Measurements from ENCODE around the gene PRKD2.

PRKD2 gene

GRCh38 chr19:46744005-46744691, 27.2 kb upstream of the PRKD2 start:
- H3K4me3 ChIP-seq (ENCODE audit: low read depth, low read length), result no peak overlapping the region
- H3K27me3 ChIP-seq (replicated peaks), result no peaks in the 10 kb centered on the region
- no peak for TF ChIP-seq CTCF (IDR thresholded peaks at IDR 0.05; ENCODE audit: low read depth, low read length, missing control alignments)
- H3K36me3 ChIP-seq (replicated peaks), result peaks cover 13% of the 10 kb centered on the region
- DNase-seq, result no peak
- in situ Hi-C loops (cut with HindIII; ENCODE audit: low pct_ligation_motif_present, low sequenced_read_pairs), result no loop called here
- no peak overlapping the region for H3K27ac ChIP-seq

- no peak overlapping the region for H3K27ac ChIP-seq
Measured at GRCh38 chr19:46742926-46743480, 26.1 kb upstream of the PRKD2 start.

GRCh38 chr19:46741447-46741846, 24.5 kb upstream of the PRKD2 start:
- Histone ChIP-seq H3K27me3 (replicated peaks) (no peaks in the 10 kb centered on the region), H3K4me3 (ENCODE audit: low read depth, low read length) (no peak overlapping the region), H3K36me3 (replicated peaks) (peaks cover 31% of the 10 kb centered on the region), H3K27ac (no peak overlapping the region)
- no peak for DNase-seq
- TF ChIP-seq CTCF (IDR thresholded peaks at IDR 0.05; ENCODE audit: low read depth, low read length, missing control alignments), result no peak
- in situ Hi-C loops (cut with HindIII; ENCODE audit: low pct_ligation_motif_present, low sequenced_read_pairs), result no loop called here

More at GRCh38 chr19:46742926-46743480, 26.1 kb upstream of the PRKD2 start:
- in situ Hi-C loops (cut with HindIII; ENCODE audit: low pct_ligation_motif_present, low sequenced_read_pairs), result no loop called here
- DNase-seq, result no peak
- Histone ChIP-seq H3K36me3 (replicated peaks) (peaks cover 18% of the 10 kb centered on the region), H3K4me3 (ENCODE audit: low read depth, low read length) (no peak overlapping the region), H3K27me3 (replicated peaks) (no peaks in the 10 kb centered on the region)
- no peak for TF ChIP-seq CTCF (IDR thresholded peaks at IDR 0.05; ENCODE audit: low read depth, low read length, missing control alignments)

- DNase-seq, result no peak
- Histone ChIP-seq H3K36me3 (replicated peaks) (peaks cover 35% of the 10 kb centered on the region), H3K4me3 (ENCODE audit: low read depth, low read length) (no peak overlapping the region), H3K27me3 (replicated peaks) (no peaks in the 10 kb centered on the region), H3K27ac (no peak overlapping the region)
- no peak for TF ChIP-seq CTCF (IDR thresholded peaks at IDR 0.05; ENCODE audit: low read depth, low read length, missing control alignments)
- in situ Hi-C loops (cut with HindIII; ENCODE audit: low pct_ligation_motif_present, low sequenced_read_pairs), result no loop called here
Measured at GRCh38 chr19:46739290-46739771, 22.4 kb upstream of the PRKD2 start.

- no peak for DNase-seq
- peaks cover 48% of the 10 kb centered on the region for H3K36me3 ChIP-seq (replicated peaks)
- in situ Hi-C loops (cut with HindIII; ENCODE audit: low pct_ligation_motif_present, low sequenced_read_pairs), result no loop called here
- H3K4me3 ChIP-seq (ENCODE audit: low read depth, low read length), result no peak overlapping the region
- H3K27ac ChIP-seq, result no peak overlapping the region
- no peaks in the 10 kb centered on the region for H3K27me3 ChIP-seq (replicated peaks)
- TF ChIP-seq CTCF (IDR thresholded peaks at IDR 0.05; ENCODE audit: low read depth, low read length, missing control alignments), result no peak
Measured at GRCh38 chr19:46737761-46738171, 20.9 kb upstream of the PRKD2 start.
